AG09319 (cell line): ENCODE results near the gene MED10.

Experiments used
- DNase-seq: peaks from one replicate; pipeline ENCODE4 v3.0.0-alpha.2; 2010; ENCODE audit warnings: low read depth; ENCODE audit errors: extremely low read depth
- CTCF ChIP-seq: IDR thresholded peaks from 2 replicates; pipeline ENCODE4 v1.5.1; 2011; ENCODE audit warnings: low read depth, mild to moderate bottlenecking, inconsistent platforms, low read length, moderate library complexity

Gene MED10

GRCh38 chr5:6407558-6408259, 29.4 kb upstream of the MED10 start:
- TF ChIP-seq CTCF = no peak
- DNase-seq = no peak

GRCh38 chr5:6405591-6405990, 27.2 kb upstream of the MED10 start:
- DNase-seq = no peak
- no peak for TF ChIP-seq CTCF

- TF ChIP-seq CTCF = no peak
- DNase-seq = no peak
These were observed 25.8 kb upstream of the MED10 start for GRCh38 chr5:6404129-6404528.

GRCh38 chr5:6403416-6403815, 25.1 kb upstream of the MED10 start:
- DNase-seq = no peak
- no peak for TF ChIP-seq CTCF

- no peak for DNase-seq
- TF ChIP-seq CTCF = no peak
These were observed 24.6 kb upstream of the MED10 start for GRCh38 chr5:6402939-6403338.

GRCh38 chr5:6401410-6401809, 23.1 kb upstream of the MED10 start:
- DNase-seq = no peak
- TF ChIP-seq CTCF = no peak

GRCh38 chr5:6399980-6400910, 21.9 kb upstream of the MED10 start:
- no peak for TF ChIP-seq CTCF
- no peak for DNase-seq
